GM19025 (cell line): ENCODE data around the gene ZSCAN10.
A peak's percentile ranks its signal among the peaks of the same experiment; 100 is the strongest.

ENCODE experiments used
- ATAC-seq: cut with Tn5 transposase; IDR thresholded peaks from one replicate; pipeline ENCODE4 v1.9.1; 2021; ENCODE audit warnings: mild to moderate bottlenecking, low read depth, moderate library complexity; ENCODE audit not compliant: unreplicated experiment

ZSCAN10 gene

DNA sequence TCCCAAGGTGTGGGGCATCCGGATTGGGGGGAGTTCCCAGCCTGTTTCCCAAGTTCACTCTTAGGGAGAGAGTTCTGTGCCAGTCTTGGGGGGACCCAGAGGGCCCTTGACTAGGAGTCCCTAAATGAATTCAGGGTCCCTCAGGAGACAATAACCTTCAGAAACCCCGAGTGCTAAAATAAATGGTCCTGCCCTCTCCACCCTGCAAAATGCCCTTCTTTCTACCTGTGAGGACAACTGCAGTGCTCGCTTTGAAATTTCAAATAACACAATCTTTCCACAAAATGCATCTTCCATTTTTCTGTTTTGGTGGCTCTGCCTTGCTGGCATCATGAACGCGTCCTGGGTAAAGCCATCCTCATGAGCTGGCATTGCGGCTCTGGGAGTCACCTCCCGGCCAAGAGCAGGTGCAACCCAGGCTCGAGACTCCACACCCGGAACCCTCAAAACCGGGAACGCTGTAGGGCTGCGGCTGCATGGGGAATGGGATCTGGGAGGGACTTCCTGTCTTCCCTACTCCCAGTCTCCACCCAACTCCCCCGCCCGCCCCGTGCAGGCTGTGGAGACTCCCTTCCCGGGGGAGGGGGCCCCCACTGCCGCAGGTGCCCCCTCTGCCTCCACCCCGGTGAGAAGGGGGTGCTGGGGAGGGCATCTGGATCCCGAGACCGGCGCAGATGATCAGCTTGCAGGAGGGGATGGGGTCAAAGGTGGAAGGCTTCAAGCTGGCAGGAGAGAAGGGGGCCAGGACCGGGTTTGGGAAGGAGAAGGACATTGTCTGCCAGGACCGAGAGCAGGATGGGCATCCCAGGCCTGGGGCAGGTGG lies 13.2 kb upstream of the ZSCAN10 start, which contains the start of gene ZNF205:
ZNF205 (plus strand) TSS at position 529 of the 823 bp plus-strand sequence. CDS start 845 bp downstream, outside the sequence.
- ATAC-seq: no peak

DNA sequence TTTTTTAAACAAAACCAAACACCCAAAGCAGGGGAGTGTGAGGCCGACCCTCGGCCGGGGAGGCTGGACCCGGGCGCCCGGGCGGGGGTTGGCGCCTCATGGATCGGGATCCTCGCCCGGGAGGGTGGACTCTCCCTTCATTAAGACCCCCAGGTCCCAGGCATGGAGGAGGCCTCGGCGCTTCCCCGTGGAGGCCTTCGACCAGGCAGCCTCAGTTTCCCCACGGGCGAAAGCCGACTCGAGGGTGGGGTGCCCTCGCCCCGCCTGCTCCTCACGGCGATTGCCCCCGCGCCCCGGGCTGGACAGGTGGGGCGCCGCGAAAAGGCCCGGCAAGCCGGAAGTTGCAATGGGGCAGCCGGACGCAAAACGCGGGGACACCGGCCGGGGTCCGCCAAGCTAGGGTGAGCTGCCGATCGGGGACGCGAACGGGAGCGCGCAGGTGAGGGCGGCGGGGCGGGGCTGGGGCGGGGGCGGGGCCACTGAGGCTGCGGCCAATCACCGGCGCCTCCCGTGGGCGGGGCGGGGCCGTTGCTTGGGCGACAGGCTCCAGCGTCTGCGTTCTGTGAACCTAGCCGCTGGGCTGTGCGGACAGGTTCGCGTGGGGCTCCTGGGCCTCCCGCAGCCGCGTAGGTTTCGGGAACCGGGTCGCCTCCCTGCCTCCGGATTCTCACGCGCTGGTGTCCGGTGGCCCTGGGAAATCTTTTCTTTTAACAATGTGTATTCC lies 7.3 kb upstream of the ZSCAN10 start:
- peak; percentile 86 for ATAC-seq

DNA sequence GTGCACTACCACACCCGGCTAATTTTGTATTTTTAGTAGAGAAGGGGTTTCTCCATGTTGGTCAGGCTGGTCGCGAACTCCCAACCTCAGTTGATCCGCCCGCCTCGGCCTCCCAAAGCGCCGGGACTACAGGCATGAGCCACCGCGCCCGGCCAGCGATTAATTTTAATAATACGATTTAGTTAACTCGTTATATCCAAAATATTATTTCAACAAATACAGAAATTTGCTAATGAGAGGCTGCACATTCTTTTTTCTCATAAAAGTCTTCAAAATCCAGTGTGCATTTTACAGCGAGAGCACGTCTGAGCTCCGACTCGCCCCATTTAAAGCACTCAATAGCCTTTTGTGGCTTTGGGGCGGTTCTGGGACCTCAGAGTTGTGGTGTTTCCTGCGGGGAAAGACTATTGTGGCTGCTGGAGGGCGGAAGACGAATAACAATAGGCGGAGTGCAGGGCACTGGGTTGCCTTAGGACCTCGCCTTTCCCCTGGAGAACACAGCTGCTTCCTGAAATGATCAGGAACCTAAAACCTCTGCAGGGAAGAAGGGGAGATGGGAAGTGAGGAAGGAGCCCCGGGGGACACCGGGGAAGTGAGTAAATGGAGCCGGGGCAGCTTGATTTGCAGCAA lies 2.9 kb upstream of the ZSCAN10 start:
- ATAC-seq: no peak

DNA sequence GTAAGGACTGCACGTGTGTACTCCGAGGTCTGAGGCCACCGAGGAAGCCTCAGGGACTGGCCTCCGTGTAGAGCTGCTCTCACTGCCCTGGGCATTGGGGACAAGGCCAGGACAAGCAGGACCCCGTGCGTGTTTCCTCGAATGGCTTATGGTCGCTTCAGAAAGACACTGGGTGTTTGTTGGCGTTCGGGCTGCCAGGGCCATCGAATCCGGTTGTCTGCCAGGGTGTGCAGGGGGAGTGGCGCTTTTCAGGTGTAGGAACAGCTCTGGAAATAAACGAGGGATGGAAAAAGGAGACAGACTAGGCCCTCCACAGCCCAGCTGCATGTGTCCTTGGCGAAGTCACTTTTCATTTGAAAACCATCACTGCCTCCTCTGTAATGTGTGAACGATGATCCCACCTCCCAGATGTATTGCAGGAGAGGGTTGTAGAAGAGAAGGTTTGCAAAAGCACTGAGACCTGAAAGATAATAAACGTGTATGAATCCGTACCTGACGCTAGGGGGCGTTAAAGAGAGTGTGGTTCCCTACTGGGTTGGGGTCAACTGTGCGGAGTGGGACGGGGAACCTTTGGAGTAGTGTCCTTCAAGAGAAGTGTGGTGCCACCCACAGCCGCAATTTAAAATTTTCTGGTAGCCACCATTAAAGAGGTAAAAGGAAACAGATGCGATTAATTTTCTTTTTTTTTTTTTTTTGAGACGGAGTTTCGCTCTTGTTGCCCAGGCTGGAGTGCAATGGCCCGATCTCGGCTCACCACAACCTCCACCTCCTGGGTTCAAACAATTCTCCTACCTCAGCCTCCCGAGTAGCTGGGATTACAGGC lies 2.1 kb upstream of the ZSCAN10 start:
- no peak for ATAC-seq

DNA sequence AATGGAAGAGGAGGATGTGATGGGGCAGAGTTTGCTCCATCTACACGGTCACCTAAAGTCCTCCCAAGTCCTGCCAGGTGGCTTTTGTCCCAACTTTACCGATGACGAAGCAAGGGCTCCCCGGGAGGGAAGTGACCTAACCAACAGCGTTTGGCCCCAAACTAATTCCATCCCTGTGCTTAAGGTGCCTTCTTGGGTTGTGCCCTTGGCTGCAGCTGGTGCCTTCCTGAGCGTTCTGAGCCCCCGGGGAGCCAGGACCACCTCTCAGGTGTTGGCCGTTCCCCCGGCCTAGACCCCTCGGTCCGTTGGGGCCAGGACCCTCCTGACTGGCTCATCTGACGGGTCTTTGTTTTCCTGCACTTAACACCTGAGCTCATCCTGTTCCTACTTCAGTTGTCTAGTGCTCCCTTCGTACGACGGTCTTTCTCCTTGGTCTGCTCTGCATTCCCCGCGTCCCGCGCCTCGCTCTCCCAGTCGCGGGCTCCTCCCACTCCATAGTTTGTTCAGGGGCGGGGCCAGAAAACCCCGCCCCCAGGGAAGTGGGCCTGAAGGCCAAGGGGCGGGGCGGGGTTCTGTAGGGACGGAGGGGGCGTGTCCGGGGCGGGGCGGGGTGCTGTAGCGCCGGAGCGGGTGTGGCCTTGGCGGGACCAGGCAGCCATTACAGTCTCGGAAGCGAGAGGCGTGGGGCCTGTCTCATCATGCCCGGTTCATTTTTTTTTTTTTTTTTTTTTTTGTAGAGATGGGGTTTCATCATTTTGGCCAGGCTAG lies 822 bp upstream of the ZSCAN10 start:
- no peak for ATAC-seq

DNA sequence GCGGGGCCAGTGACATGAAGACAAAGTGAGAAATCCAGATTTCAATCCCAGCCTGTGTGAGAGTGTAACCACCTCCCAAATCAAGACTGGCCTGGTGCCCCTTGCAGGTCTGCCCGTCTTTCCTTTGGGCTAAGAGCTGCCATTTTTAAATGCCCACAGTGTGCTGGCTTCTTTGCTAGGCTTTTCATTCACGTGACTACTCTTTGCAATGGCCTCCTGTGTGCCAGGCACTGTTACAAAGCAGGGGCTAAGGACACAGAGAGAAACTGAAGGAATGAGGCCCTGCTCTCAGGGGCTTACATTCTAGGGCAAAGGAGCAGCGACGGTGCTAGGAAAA lies 269 bp upstream of the ZSCAN10 start:
- no peak for ATAC-seq

DNA sequence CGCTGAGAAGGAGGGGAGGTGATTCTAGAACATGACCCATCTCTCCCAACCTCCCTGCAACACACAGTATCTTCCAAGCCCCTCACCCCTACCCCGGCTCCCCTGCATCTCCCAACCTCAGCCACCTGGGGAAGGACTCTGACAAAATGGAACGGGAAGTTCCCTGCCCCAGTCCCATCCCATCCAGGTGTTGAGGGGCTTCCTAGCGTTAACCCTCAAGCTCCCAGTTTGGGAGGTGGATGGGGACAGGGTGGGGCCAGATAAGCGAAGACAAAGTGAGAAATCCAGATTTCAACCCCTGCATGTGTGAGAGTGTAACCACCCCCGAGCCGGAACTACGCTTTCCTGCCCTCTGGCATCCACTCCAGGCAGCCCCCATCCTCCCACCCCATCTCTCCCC lies 1.8 kb downstream of the ZSCAN10 start:
- ATAC-seq: no peak

DNA sequence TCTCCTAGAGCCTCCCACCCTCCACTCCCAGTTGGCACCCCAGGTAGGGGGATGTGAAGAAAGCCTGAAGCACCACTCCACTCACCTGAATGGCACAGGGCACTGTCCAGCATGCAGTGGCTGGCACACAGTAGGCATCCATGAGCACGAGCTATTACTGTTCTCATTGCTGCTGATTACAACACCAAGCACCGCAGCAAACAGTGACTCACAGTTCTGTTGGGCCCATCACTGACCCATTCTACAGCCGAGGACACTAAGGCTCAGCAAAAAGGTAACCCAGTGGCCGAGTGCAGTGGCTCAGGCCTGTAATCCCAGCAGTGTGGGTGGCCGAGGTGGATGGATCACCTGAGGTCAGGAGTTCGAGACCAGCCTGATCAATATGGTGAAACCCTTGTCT lies 2.7 kb downstream of the ZSCAN10 start:
- ATAC-seq: no peak

DNA sequence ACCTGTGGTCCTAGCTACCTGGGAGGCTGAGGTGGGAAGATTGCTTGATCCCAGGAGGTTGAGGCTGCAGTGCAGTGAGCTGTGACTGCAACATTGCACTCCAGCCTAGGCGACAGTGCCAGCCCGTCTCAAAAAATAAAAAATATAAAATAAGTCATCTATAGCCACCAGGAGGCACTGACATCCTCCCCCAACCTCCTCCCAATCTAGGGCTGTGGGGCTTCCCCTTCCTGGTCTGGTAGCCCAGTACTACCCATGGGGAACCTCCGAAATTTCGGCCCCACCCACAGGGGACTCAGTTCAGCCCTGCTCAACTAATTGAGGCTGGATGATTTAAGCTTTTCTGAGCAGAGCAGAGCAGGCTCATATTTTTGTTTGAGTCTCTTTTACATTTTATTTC lies 3.2 kb downstream of the ZSCAN10 start:
- ATAC-seq: peak; percentile 57

DNA sequence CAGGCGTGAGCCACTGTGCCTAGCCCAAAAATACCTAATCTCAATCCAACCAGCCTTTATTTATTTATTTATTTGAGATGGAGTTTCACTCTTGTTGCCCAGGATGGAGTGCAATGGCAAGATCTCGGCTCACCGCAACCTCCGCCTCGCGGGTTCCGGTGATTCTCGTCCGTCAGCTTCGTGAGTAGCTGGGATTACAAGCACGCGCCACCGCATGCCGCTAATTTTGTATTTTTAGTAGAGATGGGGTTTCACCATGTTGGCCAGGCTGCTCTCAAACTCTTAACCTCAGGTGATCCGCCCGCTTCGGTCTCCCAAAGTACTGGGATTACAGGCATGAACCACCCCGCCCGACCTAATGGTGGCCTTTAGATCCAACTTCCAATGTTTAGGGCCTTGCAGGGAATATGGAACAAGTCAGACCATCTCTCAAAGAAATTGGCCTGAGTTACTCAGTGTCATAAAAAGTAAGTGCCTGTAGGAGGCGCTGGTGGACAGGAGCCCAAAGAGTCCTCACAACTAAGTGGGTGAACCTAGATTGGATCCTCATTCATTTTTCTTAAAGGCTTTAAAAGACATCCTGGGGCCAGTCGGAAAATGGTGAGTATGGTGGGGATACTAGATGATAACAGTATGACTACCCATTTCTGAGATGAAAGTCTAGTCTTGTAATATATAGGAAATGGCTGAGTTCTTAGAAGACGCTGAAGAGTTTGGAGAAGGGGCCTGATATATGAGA lies 4.6 kb downstream of the ZSCAN10 start:
- ATAC-seq: no peak

DNA sequence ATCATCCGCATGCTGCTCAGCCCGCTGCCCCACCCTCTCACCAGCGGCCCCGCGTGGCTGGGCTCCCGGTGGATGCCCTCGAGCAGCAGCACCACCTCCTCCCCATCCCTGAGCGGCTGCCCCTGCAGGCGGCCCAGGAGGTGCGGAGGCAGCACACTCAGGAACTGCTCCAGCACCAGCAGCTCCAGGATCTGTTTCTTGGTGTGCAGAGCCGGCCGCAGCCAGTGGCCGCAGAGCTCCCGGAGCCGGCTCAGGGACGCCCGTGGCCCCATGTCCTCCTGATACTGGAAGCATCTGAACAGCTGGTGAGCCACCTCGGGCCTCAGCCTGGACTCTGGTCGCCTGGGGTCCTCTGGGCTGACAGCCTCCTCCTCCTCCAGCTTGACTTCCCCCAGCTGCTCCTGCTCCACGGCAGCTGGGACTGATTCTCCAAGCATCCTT lies 6.6 kb downstream of the ZSCAN10 start:
- ATAC-seq: no peak

DNA sequence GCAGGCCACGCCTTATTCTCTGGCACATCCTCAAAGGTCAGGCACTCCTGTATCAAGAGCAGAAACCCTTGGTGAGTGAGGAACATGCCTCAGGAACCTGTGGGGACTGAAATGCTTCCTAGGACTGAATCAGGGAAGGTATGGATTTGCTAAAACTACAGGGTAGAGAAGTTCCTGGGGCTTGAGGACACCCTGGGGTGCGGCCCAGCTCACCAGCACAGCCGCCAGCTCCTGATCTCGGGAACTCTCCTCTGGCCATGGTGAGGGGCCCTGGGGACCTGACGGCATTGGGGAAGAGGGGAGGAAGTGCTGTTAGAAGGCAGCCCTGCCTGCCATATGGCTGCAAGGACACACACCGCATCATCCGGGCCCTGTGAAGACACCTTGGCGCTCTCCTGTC lies 7.5 kb downstream of the ZSCAN10 start:
- ATAC-seq: no peak

DNA sequence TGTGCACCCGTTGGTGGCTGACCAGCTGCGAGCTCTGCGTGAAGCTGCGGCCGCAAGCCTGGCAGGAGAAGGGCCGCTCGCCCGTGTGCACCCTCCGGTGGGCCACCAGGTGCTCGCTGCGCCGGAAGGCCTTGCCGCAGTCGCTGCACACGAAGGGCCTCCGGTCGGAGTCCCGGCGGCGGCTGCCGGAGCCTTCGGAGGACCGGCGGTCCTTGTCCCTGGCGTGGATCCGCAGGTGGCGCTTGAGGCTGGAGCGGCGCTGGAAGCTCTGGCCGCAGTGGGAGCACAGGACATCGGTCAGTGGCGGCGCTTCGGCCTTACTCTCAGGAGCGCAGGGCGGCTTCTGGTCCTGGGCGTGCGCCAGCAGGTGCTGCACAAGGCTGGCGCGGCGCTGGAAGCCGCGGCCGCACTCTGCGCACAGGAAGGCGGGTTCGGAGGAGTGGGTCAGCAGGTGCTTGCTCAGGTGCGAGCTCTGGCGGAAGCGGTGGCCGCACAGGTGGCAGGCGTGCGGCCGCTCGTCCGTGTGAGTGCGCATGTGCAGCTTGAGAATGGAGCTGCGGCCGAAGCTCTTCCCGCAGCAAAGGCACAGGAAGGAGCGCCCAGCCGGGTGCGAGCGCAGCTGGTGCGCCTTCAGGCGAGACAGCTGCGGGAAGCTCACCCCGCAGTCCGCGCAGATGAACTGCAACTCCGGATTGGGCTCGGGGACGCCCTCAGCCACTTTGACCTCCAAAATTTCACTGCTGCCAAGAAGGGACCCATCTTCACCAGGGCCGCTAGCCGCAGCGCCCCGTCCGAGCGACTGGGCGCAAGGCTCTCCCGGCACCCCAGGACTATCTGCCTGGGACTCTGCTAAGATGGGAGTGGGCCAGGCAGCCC lies 9.1 kb downstream of the ZSCAN10 start:
- no peak for ATAC-seq

DNA sequence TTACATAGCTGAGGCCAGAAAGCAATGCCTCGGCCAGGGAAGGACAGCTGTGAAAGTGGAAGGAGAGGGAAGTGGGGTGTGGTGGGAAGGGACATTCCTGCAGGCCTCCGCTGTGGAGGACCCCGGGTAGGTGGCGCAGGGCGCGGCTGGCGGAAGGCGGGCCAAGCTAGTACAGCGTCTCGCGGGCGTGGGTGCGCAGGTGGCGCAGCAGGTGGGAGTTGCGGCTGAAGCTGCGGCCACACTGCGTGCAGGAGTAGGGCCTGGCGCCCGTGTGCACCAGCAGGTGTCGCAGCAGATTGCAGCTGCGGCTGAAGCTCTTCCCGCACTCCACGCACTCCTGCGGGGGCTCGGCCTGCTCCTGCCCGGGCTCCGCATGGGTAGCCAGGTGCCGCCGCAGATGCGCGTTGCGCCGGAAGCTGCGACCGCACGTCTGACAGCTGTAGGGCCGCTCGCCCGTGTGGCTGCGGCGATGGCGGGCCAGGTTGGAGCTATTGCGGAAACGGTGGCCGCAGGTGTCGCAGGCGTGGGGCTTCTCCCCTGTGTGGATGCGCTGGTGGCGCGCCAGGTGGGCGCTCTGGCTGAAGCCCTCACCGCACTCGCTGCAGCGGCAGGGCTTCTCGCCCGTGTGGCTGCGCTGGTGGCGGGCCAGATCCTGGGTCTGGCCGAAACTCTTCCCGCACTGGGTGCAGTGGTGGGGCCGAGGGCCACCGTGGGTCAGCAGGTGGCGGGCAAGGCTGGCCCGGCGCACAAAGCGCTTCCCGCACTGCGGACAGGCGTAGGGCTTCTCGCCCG lies 10.0 kb downstream of the ZSCAN10 start:
- no peak for ATAC-seq

DNA sequence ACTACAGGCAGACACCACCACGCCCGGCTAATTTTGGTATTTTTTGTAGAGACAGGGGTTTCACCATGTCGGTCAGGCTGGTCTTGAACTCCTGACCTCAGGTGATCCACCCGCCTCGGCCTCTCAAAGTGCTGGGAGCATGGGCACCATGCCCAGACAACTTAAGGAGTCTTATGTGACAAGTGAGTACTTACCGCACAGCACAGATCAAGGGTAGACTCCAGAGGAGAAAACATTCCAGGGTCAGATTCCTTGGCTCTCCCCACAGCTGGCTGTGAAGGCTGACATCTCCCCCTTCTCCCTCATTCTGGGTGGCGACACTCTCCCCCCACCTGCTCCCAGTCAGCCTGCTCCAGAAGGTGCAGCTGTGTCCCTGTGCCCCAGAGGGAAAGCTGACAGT lies 10.6 kb downstream of the ZSCAN10 start:
- no peak for ATAC-seq

DNA sequence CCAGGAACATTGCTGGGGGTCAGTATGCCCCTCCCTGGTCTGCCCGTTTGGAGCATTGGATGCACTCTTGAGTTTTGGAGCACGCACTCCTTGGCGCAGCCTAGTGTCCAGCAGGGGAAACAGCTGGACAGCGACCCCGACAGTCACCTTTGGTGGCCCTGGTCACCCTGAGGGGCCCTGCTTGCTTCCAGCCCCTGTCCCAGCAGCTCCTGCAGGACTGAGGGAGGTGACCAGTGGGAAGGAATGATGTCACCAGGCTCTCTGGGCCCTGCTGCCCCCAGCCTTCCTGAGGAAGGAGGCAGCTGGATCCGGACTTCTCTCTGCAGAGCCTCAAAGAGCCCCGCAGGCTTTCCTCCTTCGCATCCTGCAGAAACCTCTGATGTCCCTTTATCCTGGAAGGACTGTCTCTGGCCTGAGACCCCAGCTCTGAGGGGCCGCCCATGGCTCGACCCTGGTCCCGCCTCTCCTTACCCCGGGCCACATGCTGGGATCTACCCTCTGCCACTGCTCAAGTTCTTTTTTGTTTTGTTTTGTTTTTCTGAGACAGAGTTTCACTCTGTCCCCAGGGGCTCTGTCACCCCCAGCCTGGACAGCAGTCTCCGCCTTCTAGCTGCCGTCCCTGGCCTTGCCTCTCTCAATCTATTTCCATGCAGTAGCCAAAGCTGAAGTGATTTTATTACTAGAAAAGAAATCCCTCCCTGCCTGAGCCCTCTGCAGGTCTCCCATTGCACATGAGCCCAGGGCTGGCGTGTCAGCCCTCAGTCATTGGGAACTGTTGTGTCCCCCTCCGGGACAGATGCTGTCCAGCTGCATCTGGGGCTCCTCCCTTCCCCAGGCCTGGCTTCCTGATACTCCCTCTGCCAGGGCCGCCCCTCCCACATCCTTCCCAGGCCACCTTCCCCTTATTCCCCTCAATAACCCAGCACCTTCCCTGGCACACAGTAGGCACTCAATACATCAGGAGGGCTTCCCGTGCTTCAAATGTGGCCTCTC lies 11.6 kb downstream of the ZSCAN10 start:
- no peak for ATAC-seq
